Adipose tissue (tissue), 3 donors: Measurements from ENCODE around the gene GPR137B. TPM values are rescaled to one million over a fixed set of nuclear protein-coding genes. Genes with fewer than 3 reads are reported as not detected.

Source experiments
- polyA plus RNA-seq, 3 donors: library from polyadenylated mRNA; stranded (reverse); fragments of 200-250 nt; gene quantifications; one replicate each; pipeline ENCODE4 v1.2.3, GENCODE V29; 2013
- donor health status: healthy with polysubstance abuse.
- donor health status: Bipolar disorder and iron deficiency.
- donor health status: healthy.

GPR137B gene
- polyA plus RNA-seq, 3 donors, result 1.6 to 9.8 (median 7.3) TPM

Other genes with a start within 250 kb of the GPR137B start
- gene NID1, start 77.4 kb upstream of the GPR137B start, polyA plus RNA-seq, result 100 to 1,000 TPM in 1 of 3 donors, 10 to 100 TPM in 2; 25.8 to 143 (median 66.6) TPM
- 10 to 100 TPM in 1 of 3 donors, 1 to 10 TPM in 2; 2.6 to 91.2 (median 6.5) TPM for gene ERO1B, start 139.4 kb downstream of the GPR137B start, polyA plus RNA-seq